Effector memory CD8-positive, alpha-beta T cell (primary cell): ENCODE results near the gene GADL1.

Source experiments
- ATAC-seq: fragments of 150-1000 bp; cut with Tn5 transposase; replicated peaks from 2 replicates; pipeline ENCODE4 v1.10.0; 2021; ENCODE audit warnings: mild to moderate bottlenecking, moderate library complexity
- DNase-seq, 3 experiments: peaks; one replicate each; pipeline ENCODE4 v3.0.0; 2021
- H3K27ac Mint-ChIP-seq, 2 donors: one replicate each; pipeline ENCODE4 v1.8.0; 2022; ENCODE audit warnings: mild to moderate bottlenecking in 2 of 2, mixed read lengths in 2 of 2, moderate library complexity in 2 of 2
- H3K27me3 Mint-ChIP-seq, 2 donors: one replicate each; pipeline ENCODE4 v1.8.0; 2022; ENCODE audit warnings: mixed read lengths in 2 of 2
- H3K36me3 Mint-ChIP-seq: one replicate; pipeline ENCODE4 v1.8.0; 2022; ENCODE audit warnings: mild to moderate bottlenecking, moderate library complexity, mixed read lengths; ENCODE audit not compliant: insufficient read depth
- H3K4me1 Mint-ChIP-seq, 2 donors: one replicate each; pipeline ENCODE4 v1.8.0; 2022; ENCODE audit warnings: low read depth in 2 of 2, mixed read lengths in 2 of 2
- H3K4me3 Mint-ChIP-seq, 2 donors: one replicate each; pipeline ENCODE4 v1.8.0; 2022; ENCODE audit warnings: mild to moderate bottlenecking in 2 of 2, mixed read lengths in 2 of 2, moderate library complexity in 2 of 2
- H3K9me3 Mint-ChIP-seq, 2 donors: one replicate each; pipeline ENCODE4 v1.8.0; 2022; ENCODE audit warnings: mixed read lengths in 2 of 2

GADL1 gene

DNA sequence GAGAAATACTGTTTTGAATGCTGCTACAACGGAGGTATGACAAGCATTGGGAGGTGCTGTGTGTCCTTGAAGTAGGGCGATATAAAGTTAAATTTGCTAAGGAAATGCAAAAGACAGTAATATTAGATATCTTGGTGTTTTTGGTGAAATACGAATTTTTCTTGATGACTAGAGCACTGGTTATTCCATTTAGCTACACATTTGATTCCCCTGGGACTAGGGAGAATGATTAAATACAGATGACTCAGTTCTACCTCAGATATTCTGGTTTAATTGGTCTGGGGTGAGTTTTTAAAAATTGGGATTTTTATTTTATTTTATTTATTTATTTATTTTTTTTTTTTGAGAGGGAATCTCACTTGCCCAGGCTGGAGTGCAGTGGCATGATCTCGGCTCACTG lies 18.7 kb upstream of the GADL1 start:
- Mint-ChIP-seq H3K4me3 (no peak overlapping the region), H3K27ac (no peak overlapping the region), H3K4me1 (no peaks in the 10 kb centered on the region), H3K9me3 (no peaks in the 10 kb centered on the region), H3K27me3 (peaks cover 0 to 7% of the 10 kb centered on the region in 2 donors), H3K36me3 (no peaks in the 10 kb centered on the region)
- DNase-seq (no peak), ATAC-seq (no peak)

DNA sequence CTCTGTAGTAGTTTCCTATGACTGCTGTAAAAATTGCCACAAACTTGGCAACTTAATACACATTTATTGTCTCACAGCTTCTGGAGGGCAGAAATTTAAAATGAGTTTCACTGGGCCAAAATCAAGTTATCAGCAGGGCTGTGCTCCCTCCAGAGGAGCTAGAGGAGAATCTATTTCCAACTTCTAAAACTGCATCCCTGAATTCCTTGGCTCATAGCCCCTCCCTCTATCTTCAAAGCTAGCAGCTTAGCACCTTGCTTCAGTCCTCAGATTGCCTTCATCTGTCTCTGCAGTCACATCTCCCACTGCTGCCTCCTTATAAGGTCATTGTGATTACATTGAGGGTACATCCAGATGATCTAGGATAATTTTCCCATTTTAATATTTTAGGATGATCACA lies 17.8 kb upstream of the GADL1 start:
- Mint-ChIP-seq H3K27me3 (peaks cover 0 to 7% of the 10 kb centered on the region in 2 donors), H3K4me3 (no peak overlapping the region), H3K4me1 (no peaks in the 10 kb centered on the region), H3K27ac (no peak overlapping the region), H3K9me3 (no peaks in the 10 kb centered on the region), H3K36me3 (no peaks in the 10 kb centered on the region)
- ATAC-seq, result no peak
- no peak for DNase-seq

DNA sequence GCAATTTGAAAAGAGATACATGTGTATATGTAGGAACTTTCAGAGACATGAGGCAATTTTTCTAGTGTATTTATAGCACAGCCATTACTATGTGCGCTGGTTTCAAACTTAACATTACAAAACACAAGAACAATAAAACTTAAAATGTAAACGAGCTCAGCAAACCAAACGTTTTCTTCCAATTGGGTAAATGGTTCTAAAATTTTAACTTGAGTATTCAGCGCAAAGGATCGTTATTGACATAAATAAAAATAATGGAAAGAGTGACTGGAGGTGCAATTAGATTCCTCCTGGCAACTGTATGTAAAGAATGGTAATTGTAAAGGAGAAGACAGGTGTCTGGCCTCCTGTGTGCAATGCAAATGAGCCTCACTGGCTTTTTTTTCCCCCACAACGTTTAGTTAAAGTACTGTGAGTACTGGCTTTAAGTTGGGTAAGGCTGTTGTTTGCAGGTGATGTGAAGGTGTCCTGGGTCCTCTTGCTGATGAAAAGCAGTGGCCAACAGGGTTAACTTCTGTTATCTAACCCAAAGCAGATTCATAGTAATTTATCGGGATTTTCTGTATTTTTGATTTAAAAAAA lies 14.1 kb upstream of the GADL1 start:
- Mint-ChIP-seq H3K9me3 (no peaks in the 10 kb centered on the region), H3K27ac (no peak overlapping the region), H3K4me1 (no peaks in the 10 kb centered on the region), H3K36me3 (no peaks in the 10 kb centered on the region), H3K27me3 (peaks cover 0 to 7% of the 10 kb centered on the region in 2 donors), H3K4me3 (no peak overlapping the region)
- DNase-seq, result no peak
- no peak for ATAC-seq

DNA sequence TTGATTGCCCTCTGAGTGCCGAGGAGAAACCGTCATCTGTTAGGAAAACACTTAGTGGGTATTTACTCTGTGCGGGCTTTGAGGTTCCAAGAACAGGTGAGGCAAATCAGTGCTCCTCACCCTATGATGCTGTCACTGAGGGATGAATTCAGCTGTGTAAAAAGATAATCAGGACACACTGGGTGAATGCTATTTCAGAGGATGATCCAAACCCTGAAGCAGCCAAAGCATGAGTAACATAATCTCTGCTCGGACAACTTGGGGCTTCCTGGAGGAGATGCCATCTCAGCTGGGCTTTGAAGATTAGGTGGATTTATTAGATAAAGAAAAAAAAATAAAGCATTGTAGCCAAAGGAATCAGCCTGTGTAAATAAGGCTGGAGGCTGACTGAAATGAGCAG lies 10.5 kb upstream of the GADL1 start:
- ATAC-seq, result no peak
- H3K27me3 Mint-ChIP-seq, result no peaks in the 10 kb centered on the region
- H3K27ac Mint-ChIP-seq, result no peak overlapping the region
- no peaks in the 10 kb centered on the region for H3K4me1 Mint-ChIP-seq
- no peak overlapping the region for H3K4me3 Mint-ChIP-seq
- no peaks in the 10 kb centered on the region for H3K36me3 Mint-ChIP-seq
- DNase-seq, result no peak
- no peaks in the 10 kb centered on the region for H3K9me3 Mint-ChIP-seq

DNA sequence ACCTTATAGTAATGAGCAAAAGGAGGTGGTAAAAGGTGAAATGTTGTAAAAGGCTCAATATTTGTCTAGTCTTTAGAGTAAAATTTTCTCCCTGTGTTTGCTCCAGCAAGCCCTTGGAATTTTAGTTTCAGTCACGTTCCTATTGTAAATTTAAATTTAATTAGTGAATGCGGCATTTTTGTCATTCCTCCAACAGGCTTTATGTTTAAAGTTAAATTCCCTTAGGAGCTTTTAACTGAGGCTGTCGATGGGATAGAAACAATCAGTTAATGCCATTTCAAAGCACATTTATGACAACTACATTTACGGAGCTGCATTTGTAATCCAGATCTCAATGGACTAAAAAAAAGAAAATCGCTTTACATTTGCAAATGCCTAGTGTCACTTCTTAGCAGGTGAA lies 868 bp upstream of the GADL1 start:
- Mint-ChIP-seq H3K9me3 (no peaks in the 10 kb centered on the region), H3K36me3 (peaks cover 3% of the 10 kb centered on the region), H3K4me1 (peaks cover 8 to 12% of the 10 kb centered on the region in 2 donors), H3K27ac (no peak overlapping the region), H3K27me3 (peaks cover 36 to 45% of the 10 kb centered on the region in 2 donors), H3K4me3 (no peak overlapping the region)
- no peak for DNase-seq
- ATAC-seq, result no peak

DNA sequence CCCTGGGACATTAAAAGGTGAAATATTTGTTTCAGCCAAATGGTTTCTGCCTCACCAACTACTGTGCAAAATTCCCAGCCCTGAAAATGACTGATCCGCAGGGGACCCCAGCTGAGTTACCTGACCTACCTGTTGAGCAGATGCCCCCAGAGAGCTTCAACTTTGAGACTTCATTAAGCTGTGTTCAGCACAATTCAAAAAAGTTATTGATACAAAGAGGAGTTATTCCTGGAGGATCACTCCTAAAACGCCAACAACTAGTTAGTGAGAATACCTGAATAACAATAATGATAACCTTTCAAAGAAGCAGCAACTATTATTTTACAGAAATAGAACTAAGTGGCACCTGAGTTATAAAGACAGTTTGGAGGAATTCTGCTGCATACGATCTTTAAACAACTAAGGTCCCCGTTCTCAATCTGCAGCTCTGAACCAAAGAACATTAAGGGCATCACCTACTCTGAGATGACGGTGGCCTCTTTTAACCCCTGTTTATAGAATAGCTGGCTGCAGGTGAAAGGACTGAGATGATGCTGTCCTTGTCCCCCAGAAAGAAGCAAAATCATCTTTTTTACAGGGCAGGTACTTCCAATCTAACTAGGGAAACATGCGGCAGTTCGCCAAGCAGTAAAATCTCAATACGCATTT lies 659 bp downstream of the GADL1 start:
- peaks cover 36 to 43% of the 10 kb centered on the region in 2 donors for H3K27me3 Mint-ChIP-seq

DNA sequence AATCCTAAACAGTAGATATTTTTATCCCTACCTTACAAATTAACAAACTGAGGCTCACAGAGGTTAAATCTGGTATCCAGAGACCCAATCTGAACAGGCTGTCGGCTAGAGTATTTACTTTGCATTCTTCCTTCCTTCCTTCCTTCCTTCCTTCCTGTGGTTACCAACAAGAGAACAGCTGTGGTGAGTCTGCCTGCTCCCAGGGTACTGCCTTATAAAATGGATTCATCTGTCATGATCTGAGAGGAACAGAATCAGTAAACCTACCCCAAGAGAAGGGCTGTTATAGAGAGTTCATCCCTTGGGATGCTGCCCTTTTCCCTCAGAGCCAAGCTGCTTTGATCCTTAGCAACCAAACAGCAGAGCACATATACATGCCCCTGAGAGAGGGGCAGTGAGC lies 3.6 kb downstream of the GADL1 start:
- Mint-ChIP-seq H3K27me3 (peaks cover 41 to 59% of the 10 kb centered on the region in 2 donors), H3K27ac (no peak overlapping the region), H3K4me3 (no peak overlapping the region), H3K9me3 (peaks cover 0 to 4% of the 10 kb centered on the region in 2 donors), H3K4me1 (peaks cover 9 to 12% of the 10 kb centered on the region in 2 donors), H3K36me3 (no peaks in the 10 kb centered on the region)
- ATAC-seq (no peak), DNase-seq (no peak)

More for the DNA sequence above, 659 bp downstream of the GADL1 start:
- Mint-ChIP-seq H3K27ac (no peak overlapping the region), H3K4me3 (peak overlapping the region; percentile 22 to 46), H3K9me3 (no peaks in the 10 kb centered on the region), H3K4me1 (peaks cover 9 to 12% of the 10 kb centered on the region in 2 donors), H3K36me3 (peaks cover 3% of the 10 kb centered on the region)
- ATAC-seq (no peak), DNase-seq (no peak)

DNA sequence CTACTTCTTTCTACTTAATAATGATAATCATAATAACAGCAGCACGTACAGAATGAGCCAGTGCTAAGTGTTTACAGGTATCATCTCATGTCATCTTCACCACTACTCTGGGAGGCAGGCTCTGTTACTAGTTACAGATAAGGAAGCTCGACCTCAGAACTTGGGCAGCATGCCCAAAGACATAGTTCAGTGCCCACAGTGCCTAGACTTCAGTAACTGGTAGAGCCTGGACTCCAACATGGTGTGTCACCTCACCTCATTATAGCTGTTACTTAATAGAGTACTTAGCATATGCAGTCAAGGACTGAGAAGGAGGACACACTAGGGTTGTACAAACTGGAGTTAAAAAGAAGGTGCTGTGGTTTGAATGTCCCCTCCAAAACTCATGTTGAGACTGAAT lies 7.6 kb downstream of the GADL1 start:
- peaks cover 0 to 4% of the 10 kb centered on the region in 2 donors for H3K9me3 Mint-ChIP-seq
- no peak overlapping the region for H3K4me3 Mint-ChIP-seq
- peaks cover 54 to 61% of the 10 kb centered on the region in 2 donors for H3K27me3 Mint-ChIP-seq

DNA sequence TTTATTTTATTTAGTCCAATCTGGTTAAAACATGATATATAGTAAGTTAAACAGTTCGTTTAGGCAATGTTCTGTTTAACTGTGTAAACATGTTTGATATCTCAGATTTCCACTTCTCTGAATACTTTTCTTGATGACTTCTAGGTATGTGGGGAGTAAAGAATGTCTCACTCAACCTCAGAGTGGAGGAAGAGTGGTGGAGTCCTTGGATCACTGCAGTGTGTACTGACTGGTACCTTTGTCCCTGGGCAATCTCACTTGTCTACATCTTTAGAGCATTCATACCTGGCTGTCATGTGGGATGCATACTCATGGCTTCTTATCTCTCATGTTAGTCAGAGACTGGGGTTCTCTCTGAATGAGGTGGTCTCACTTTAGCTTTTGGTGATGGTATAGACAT lies 15.6 kb downstream of the GADL1 start:
- H3K36me3 Mint-ChIP-seq, result no peaks in the 10 kb centered on the region
- H3K4me1 Mint-ChIP-seq, result no peaks in the 10 kb centered on the region
- H3K27me3 Mint-ChIP-seq, result peaks cover 13 to 18% of the 10 kb centered on the region in 2 donors
- no peak overlapping the region for H3K27ac Mint-ChIP-seq
- H3K9me3 Mint-ChIP-seq, result no peaks in the 10 kb centered on the region
- H3K4me3 Mint-ChIP-seq, result no peak overlapping the region
- DNase-seq (no peak), ATAC-seq (no peak)

More for the DNA sequence above, 7.6 kb downstream of the GADL1 start:
- no peak for ATAC-seq
- DNase-seq, result no peak
- H3K4me1 Mint-ChIP-seq, result peaks cover 9 to 11% of the 10 kb centered on the region in 2 donors
- no peaks in the 10 kb centered on the region for H3K36me3 Mint-ChIP-seq
- H3K27ac Mint-ChIP-seq, result no peak overlapping the region

DNA sequence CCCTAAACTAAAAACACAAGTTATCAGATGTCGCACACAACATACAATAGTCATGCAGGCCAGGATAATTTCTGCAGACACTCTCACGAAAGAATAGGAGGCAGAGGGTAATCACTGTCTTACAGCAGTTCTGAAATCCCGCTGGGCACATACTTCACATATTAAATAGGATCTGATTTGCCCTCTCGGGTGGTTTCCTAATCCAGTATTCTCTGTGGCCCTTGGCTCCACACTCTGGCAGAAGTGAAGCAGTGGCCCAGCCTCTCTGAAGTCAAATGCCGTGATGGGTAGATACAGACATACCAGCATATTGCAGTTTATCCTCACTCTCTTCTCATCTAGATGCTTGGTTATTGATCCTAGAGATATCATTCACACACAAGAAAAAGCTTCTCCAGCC lies 19.0 kb downstream of the GADL1 start:
- Mint-ChIP-seq H3K9me3 (no peaks in the 10 kb centered on the region), H3K36me3 (no peaks in the 10 kb centered on the region), H3K27me3 (peaks cover 0 to 6% of the 10 kb centered on the region in 2 donors), H3K4me3 (no peak overlapping the region), H3K4me1 (no peaks in the 10 kb centered on the region), H3K27ac (no peak overlapping the region)
- no peak for ATAC-seq
- no peak for DNase-seq

DNA sequence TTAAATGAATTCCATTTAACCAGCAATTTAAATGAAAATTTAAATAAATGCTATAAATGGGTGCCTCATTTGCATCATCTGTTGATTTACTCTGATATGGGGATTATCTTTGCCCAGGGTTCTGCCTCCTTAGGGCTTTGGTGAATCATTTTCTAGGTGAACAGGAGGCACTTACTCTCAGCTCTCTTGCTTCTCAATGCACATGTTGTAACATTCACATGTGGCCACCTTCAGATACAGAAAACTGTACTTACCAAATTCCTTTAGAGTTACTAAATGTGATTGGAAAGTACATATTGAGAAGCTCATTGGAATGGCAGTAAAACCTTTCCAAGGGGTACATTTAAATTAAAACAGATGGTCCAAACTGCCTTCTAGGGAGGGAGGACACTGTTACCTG lies 20.8 kb downstream of the GADL1 start:
- no peaks in the 10 kb centered on the region for H3K9me3 Mint-ChIP-seq
- ATAC-seq, result no peak
- no peak overlapping the region for H3K27ac Mint-ChIP-seq
- no peak for DNase-seq
- H3K27me3 Mint-ChIP-seq, result peaks cover 0 to 6% of the 10 kb centered on the region in 2 donors
- H3K36me3 Mint-ChIP-seq, result no peaks in the 10 kb centered on the region
- no peak overlapping the region for H3K4me3 Mint-ChIP-seq
- no peaks in the 10 kb centered on the region for H3K4me1 Mint-ChIP-seq

DNA sequence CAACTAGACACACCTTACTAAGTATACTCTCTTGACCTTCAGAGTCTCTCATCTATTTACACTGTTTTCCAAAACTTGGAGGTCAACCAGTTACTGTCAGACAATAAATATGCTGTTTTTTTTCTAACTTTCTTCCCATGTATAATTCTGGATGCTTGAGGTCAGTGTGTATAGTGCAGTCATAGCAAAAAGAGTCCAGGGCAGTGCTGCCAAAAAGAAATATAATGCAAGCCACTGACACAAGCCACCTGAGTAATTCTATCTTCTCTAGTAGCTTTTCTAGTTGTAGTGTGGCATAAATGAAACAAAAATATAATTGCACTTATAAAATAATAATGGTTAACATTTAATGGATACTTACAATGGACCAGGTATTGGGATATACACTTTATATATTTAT lies 21.6 kb downstream of the GADL1 start:
- Mint-ChIP-seq H3K27me3 (peaks cover 0 to 6% of the 10 kb centered on the region in 2 donors), H3K27ac (no peak overlapping the region), H3K9me3 (no peaks in the 10 kb centered on the region), H3K4me3 (no peak overlapping the region), H3K4me1 (no peaks in the 10 kb centered on the region), H3K36me3 (no peaks in the 10 kb centered on the region)
- ATAC-seq (no peak), DNase-seq (no peak)

DNA sequence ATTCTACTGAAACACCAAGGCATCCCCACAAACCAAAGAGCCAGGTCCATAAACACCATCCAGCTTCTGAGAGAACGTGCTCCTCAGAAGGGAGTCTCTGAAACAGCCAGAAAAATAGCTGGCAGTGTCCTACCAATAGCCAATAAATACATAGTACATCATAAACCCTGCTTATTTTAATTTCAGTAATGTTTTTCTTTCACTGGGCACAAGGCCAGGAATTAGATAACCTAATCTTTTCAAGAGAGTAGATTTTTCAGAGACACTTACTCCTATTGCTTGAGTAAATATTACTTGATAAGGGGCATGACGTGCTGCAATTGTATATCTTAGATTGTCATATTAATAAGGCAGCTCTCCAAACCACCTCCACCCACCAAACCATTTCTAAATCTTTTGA lies 22.7 kb downstream of the GADL1 start:
- no peak overlapping the region for H3K4me3 Mint-ChIP-seq
- H3K4me1 Mint-ChIP-seq, result no peaks in the 10 kb centered on the region
- DNase-seq (no peak), ATAC-seq (no peak)
- H3K9me3 Mint-ChIP-seq, result no peaks in the 10 kb centered on the region
- H3K36me3 Mint-ChIP-seq, result no peaks in the 10 kb centered on the region
- no peak overlapping the region for H3K27ac Mint-ChIP-seq
- peaks cover 0 to 8% of the 10 kb centered on the region in 2 donors for H3K27me3 Mint-ChIP-seq

DNA sequence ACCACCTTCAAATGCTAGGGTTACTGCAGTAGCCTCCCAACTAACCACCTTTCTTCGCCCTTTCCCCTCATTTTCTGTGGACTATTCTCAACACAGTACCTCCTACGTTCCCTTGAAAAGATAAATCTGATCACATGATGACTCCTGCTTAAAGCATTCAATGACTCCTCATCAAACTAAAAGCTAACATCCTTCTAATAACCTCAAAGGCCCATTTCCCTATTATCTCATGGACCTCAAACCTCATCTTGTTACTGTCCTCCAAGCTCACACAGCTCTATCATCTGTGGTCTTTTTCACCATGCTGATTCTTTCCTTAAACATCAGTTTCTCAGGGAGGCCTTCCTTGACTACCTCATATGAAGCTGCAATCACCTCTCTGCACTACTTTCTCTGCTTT lies 29.6 kb downstream of the GADL1 start:
- no peak overlapping the region for H3K27ac Mint-ChIP-seq
- no peak for ATAC-seq

More for the DNA sequence above, 29.6 kb downstream of the GADL1 start:
- no peaks in the 10 kb centered on the region for H3K9me3 Mint-ChIP-seq
- no peaks in the 10 kb centered on the region for H3K36me3 Mint-ChIP-seq
- no peak overlapping the region for H3K4me3 Mint-ChIP-seq
- H3K27me3 Mint-ChIP-seq, result peaks cover 22 to 25% of the 10 kb centered on the region in 2 donors
- no peak for DNase-seq
- no peaks in the 10 kb centered on the region for H3K4me1 Mint-ChIP-seq
